G401.6 (cell line): ENCODE results near the gene ITGAE.
"Not testable (repeated sequence)": the region's sequence is repeated elsewhere in the genome, so short reads cannot be mapped to it uniquely, and the experiment has no call there.

ENCODE experiments used
- FAIRE-seq: peaks from 2 replicates; lab custom pipeline; 2012; peaks lifted over from hg19 to GRCh38; lab: Jason Lieb, UNC

The ITGAE gene

DNA sequence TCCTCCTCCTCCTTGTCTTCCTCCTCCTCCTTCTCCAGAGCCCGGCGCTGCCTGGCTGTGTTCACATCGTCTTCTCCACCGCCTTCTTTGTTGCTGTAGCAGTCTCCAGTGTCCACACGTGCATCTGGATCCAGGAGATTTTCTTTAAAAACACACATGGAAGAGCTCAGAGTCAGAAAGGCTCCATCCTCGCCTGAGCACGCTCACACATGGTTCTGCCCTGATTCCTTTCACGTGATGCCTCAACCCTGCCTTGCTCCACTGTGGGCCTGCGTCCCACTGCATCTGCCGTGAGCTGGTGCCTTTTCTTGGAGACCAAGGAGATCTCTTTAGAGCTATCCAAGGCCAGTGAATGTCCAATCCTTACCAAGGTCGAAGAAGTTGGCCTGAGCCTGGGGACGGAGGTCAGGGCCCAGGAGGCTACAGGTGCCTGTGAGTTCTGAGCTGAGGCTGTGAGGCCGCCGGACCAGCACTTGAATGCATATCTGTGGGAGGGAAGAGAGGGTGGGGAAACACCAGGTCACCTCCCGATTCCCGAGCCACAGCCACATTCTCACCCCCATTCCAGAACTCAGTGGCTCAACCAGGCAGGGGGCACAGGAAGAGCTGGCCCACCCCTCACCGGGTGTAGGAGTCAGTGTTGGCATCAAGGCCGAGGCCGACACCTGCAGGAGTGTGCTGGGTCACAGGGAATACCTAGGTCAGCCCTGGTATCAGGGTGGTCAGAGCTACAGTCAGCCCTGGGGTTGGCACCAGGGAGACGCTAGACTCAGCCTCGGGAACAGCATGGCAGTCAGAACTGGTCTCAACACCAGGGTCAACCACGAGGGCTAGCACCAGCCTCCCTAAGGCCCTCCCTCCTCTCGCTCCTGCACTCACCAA lies 39.7 kb downstream of the ITGAE start:
- no peak for FAIRE-seq

DNA sequence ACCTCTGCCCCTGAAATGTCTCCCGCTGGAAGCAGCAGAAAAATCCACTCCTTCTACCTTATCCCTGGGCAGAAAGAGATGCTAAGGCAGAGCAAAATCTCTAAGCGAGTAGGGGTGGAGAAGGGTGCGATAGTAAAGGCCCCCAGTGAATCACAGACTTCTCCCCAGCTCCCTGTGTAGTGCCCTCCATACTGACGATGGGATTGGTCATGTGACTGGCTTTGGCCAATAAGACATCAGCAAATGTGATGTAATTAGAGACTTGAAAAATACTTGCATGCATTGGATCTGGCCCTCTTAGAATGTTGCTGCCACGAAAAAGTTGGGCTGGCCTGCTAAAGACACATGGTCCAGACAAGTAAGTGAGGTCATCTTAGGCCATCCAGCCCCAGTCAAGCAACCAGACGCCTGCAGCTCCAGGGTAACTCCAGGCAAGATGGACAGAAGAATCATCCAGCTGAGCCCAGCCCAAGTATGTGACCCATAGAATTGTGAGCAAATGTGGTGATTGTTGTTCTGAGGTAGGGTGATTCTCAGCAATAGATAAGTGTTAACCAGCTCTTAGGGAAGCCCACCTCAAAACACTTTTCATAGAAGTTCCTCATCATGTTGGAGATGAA lies 41.3 kb downstream of the ITGAE start:
- FAIRE-seq = no peak

DNA sequence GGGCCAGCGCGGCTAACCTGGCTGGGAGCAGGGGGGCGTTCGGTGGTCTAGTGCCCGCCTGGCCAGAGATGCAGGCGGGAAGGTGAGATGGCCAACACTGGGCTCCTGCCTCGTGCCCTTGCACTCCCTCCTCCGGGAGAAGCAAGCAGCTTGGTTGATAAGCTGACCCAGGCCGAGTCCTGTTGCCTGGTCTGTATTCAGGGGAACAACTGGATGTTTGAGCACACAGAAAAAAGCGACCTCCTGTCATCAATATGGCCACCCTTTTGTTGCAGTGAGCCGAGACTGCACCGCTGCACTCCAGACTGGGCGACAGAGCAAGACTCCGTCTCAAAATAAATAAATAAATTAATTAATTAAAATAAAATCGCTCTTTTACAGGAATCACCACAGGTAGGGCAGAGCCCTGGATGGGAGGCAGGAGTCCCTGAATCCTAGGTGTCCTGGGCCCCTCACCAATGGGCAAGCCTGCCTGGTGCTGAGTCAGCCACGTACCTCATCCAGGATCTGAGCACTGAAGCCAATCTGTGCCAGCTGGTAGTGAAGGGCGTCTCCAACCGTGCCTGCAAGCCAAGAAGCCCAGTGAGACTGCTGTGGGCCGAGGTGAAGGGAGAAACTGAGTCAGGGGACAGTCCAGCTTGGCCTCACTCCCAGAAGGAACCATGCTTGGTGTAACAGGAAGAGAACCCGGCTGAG lies 45.5 kb downstream of the ITGAE start:
- FAIRE-seq = no peak

DNA sequence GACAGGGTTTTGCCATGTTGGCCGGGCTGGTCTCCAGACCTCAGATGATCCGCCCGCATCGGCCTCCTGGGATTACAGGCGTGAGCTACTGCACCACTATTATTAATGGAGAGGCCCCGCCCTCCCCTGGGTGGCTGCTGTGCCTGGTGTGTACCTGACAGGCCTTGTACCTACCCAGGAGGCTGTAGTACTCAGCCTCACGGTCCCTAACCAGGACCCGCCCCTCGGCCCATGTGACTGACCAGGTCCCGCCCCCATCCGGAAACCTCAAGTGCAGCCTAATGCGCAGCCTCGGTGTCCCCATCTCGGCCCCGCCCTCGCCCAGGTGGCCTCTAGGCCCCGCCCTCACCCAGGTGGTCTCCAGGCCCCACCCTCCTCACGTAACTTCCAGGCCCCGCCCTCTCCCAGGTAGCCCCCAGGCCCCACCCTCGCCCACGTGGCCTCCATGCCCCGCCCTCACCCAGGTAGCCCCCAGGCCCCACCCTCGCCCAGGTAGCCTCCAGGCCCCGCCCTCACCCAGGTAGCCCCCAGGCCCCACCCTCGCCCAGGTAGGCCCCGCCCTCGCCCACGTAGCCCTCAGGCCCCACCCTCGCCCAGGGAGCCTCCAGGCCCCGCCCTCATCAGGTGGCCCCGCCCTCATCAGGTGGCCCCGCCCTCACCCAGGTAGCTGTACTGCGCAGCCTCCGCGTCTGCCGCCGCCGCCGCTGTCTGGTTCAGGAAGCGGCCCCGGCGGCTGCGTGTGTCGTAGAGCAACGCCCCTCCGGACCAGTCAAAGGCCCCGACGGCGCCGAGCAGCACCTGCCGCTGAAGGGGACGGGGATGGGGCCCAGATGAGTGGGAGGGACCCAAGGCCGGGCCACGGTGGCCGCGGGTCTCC lies 46.3 kb downstream of the ITGAE start:
- no peak for FAIRE-seq

DNA sequence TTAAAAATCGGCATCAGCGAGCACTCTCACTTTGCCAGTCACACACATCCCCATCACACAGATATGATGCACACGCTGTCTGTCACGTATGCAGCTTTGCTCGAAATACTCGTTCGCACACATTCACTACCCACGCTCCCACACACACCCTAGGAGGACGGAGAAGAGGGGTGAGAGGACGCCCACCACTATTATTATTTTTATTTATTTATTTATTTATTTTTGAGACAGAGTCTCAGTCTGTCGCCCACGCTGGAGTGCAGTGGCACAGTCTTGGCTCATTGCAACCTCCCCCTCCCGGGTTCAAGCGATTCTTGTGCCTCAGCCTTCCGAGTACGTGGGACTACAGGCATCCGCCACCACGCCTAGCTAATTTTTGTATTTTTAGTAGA lies 46.9 kb downstream of the ITGAE start:
- no peak for FAIRE-seq

DNA sequence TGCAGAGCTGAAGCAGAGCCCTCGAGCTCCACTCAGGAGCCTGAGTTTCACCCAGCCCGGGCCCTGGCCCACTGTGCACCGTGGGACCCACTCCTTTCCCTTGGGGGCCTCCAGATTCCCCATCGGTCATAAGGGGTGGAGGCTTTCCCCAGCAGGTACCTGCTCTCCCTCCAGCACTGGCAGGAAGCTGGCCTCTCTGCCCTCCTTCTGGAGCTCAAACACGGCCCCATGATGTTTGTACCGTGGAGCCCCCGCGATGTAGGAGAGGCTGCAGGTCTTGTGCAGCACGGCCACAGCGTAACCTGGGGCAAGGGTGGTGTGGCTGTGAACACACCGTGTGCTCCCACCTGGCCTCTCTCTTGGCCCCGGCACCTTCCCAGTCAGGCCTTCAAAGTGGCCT lies 47.4 kb downstream of the ITGAE start:
- no peak for FAIRE-seq

DNA sequence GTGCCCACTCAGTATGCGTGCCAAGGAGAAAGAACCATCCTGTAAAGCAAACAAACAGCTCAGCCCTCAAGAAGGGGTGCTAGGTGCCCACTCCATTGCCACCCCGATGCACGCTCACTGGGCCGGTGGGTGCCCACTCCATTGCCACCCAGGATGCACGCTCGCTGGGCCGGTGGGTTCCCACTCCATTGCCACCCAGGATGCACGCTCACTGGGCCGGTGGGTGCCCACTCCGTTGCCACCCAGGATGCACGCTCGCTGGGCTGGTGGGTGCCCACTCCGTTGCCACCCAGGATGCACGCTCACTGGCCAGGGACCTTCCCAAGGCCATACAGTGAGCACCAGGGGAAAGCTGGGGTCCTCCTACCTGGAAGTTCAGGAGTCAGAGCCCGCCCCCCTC lies 49.2 kb downstream of the ITGAE start:
- FAIRE-seq = no peak

DNA sequence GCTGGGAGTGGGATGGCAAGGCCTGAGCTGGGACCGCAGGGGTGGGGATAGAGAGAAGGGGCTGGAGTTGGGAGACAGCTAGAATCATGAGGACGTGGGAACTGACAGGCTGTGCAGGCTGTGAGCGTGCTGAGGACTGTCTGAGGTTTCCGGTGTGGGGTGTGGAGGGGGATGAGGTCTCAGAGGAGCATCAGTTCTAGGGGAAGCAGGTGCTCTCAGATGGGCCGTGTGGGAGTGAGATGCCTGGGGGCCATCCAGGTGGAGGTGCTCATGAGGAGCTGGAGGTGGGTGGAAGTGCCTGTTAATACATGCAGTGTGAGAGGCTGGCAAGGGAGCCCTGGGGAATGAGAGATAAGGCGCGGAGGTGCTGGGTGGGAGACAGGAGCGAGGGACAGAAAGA lies 50.1 kb downstream of the ITGAE start:
- no peak for FAIRE-seq

DNA sequence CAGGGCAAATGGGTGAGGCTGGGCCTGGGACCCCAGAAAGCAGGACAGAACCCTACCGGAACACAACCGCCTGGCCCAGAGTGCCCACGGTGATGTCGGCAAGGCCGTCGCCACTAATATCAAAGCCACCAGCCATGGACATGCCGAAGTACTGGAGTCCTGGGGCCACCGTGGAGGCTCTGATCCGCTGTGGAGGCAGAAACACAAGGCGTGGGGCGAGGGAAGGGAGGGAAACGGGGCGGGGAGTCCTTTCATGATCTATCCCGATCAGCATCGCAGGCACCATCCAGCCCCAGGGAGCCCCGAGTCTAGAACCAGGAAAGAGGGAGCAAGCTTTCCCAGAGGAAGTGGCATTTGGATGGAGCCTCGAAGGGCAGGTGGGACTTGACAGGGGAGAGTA lies 50.7 kb downstream of the ITGAE start:
- no peak for FAIRE-seq

DNA sequence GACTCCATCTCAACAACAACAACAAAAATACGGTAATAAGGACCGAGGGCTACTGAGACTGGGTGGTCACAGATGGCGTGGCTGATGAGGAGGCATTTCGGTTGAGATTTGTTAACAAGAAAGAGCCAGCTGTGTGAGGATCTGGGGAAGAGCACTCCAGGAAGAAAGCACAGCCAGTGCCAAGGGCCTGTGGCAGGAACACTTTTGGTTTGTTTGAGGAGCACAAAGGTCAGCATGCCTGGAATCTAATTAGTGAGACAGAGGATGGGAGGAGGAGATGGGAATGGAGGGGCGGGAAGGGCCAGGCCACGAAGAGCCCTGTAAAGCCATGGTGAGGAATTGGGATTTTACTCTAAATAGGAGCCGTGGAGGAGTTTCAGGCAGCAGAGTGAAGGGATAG lies 52.4 kb downstream of the ITGAE start:
- FAIRE-seq = no peak

DNA sequence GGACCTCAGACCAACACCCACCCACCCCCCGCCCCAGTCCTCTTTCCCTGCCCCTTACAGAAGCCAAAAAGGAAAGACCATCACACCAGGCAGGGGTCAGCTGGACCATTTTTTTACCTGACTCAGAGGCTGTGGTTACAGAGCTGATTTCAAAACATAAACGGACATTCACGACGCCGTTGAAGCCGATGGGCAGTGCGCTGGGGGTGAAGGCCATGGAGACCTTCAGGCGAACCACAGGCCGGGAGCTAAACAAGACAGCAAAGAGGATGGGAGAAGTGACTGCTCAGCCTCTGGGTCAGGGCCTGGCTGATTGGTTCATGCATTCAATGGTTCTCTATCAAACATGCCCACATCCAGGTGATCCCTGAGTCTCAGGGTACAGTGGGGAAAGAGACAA lies 53.2 kb downstream of the ITGAE start:
- FAIRE-seq = no peak

DNA sequence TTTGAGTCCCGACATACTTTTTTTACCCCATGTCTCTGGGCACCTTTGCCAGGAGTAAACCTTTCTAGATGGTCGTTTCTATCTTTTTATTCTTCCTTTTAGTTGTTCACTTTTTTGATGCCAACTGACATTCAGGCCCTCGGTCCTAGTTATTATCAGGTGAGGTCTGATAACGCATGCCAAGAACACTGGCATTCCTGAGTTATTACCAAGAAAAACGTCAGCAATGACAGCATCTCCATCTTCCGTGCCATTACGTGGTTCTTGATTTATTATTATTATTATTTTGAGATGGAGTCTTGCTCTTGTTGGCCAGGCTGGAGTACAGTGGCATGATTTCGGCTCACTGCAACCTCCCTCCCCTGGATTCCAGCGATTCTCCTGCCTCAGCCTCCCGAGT lies 55.9 kb downstream of the ITGAE start:
- no peak for FAIRE-seq

DNA sequence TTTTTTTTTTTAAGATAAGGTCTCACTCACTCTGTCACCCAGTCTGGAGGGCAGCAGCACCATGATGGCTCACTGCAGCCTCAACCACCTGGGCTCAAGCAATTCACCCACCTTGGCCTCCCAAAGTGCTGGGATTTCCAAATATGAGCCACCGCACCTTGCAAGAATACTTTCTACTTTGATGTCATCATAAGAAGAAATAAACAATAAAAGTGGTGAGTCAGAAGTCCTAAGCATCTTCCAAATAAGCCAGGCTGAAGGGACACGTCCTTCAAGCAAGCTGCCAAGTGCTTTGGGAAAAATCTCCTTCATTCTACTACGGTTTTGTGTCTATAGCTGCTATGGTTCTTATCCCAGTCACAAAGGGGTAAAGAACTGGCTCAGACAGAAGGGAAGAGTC lies 57.0 kb downstream of the ITGAE start:
- FAIRE-seq = no peak

DNA sequence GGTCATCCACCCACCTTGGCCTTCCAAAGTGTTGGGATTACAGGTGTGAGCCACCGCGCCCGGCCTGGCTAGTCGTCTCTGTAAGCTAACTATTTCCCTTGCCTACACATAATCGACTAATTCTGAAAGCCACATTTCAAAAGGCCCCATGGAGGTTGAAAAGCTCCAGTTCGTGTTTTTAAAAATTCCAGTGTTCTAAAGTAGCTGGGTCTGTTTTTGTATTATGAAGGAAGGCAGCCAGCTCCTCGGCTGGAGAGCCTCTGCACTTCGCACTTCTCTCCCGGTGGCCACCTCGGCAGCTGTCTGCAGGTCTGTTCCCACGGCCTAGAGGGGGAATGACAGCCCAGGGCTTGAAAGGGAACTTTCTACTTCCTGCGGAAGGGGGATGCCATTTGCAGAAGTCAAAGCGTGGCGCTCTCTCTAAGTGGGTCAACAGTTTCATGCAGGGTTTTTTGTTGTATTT lies 60.3 kb downstream of the ITGAE start:
- FAIRE-seq = no peak

DNA sequence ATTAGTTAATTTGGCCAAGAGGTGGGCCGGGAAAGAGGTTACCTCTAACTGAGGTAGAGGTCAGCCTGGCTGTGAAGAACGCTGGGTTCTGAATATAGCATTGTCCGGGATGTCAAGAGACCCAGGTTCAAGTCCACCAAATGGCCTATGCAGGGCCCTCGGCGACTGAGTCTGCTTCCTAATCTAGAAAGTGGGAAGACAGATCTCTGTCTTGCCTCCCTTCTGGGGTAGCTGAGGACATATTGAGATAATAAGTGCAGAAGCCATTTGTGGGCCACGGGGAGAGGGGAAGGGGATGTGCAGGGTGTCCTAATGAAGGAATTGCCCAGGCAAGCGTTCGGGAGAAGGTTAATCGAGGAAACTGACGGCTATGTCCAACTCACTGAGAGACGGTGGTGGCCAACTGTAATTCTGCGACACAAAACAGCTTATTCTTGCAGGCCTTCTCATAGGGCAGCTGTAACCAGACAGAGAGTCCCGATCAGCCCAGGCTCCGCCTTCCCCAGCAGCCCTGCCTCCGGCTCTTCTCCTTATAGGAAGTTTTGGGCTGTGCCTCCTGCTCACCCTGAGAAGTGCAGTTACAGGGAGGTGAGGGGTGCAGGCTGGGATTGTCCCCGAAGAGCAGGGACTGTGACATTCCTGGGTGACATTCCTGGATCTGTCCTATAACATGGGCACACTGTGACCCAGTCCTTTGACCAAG lies 61.4 kb downstream of the ITGAE start:
- FAIRE-seq = no peak

DNA sequence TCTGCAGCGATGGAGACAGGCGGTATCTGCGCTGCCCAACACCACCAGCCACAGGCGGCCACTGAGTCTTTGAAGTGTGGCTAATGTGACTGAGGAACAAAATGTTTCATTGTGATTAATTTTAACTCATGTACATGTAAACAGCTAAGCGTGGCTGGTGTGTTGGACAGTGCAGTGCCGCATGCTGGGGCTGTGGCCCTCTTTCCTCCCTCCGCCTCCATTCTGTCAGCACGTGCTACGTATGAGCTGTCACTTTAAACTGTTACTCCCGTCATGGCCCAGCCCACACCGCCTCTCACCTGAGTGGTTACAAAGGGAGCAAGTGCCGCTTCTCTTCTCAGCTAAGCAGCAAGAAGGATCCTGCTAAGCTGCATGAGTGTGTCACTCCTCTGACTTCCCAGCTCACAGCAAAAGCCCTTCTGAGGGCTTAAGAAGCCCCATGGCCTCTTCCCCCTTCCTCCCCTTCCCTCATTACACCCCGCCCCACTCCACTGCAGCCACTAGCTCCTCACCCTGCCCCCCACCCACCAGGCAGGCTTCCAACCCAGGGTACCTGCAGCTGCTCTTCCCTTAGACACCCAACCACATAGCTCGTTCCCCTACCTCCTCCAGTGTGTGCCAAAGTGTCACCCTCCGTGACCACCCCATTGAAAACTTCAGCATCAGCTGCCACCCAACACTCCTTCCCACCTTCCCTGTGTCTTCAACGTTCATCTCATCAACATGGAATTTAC lies 62.3 kb downstream of the ITGAE start:
- FAIRE-seq = no peak

DNA sequence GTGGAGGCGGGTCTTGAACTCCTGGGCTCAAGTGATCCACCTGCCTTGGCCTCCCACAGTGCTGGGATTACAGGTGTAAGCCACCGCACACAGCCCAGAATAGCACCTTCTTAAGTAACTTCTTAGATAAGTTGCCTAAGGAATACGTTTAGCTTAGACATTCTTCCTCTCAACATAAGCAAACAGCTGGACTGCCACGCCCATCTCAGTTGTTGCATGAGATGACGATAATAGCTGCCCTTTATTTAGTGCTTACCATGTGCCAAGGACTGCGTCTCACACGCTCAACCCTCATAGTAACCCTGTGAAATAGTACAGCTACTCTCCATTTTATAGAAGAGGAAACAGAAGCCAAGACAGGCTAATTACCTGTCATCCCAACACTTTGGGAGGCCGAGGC lies 65.5 kb downstream of the ITGAE start:
- FAIRE-seq = no peak

DNA sequence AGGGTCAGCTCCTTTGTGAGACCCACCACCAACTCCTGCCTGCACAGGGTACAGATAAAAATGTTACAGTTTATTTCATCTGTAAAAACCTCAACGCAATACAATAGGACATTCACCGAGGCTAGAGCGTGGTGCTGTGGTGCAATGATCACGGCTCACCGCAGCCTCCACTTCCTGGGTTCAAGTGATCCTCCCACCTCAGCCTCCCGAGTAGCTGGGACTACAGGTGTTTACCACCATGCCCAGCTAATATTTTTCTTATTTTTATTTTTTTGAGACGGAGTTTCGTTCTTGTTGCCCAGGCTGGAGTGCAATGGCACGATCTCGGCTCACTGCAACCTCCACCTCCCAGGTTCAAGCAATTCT lies 66.1 kb downstream of the ITGAE start:
- not testable (repeated sequence) for FAIRE-seq

DNA sequence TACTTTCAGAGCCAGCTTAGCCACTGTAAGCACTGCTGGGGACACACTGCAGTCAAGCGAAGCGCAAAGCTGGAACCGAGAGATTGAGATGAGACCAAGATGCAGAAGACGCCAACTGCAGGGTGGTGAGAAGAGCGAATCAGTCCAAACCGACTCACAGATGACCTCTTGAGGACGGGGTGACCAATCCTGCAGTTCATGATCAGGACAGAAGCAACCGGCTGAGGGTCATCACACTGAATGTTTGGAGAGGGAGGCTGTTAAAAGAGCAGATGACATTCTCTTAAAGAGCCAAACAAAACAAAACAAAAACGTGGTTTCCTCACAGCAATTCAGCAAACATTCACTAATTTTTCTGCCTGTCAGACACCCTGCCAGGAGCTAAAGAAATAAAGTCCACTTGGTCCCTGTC lies 68.8 kb downstream of the ITGAE start:
- no peak for FAIRE-seq

DNA sequence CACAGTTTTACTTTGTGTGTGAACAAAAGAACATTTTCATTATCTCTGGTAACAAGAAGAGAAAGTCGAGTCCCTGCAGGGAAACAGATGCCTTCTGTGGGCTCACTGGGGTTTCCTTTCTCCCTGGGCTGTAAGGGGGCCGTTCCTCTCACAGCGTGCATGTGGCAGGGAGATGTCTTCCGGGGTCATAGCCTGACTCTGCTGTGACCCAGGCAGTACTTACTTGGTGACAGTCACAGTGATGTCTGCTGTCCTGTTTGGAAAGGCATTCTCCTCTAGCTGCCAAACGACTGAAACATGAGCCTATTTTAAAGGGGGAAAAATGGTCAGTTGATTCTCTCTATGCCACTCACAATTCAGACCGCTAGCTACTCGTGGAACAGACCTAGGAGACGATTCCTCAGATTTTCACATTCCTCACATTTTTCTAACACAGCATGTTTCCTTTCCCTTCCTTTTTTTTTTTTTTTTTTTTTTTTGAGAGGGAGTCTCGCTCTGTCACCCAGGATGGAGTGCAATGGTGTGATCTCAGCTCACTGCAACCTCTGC lies 70.0 kb downstream of the ITGAE start:
- FAIRE-seq = no peak

DNA sequence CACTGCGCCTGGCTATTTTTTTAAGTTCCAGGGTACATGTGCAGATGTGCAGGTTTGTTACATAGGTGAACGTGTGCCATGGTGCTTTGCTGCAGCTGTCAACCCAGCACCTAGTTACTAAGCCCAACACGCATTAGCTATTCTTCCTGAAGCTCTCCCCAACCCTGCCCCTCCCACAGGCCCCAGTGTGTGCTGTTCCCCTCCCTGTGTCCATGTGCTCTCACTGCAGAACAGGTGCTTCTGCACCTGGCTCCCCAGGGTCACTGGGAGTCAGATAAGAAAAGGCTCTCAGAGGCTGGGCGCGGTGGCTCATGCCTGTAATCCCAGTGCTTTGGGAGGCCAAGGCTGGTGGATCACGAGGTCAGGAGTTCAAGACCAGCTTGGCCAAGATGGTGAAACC lies 71.1 kb downstream of the ITGAE start:
- no peak for FAIRE-seq
